NCI-H2227 (cell line): ENCODE results near the gene ECI2.
"Not testable (repeated sequence)": the region's sequence is repeated elsewhere in the genome, so short reads cannot be mapped to it uniquely, and the experiment has no call there.

Experiments used
- DNase-seq: peaks from one replicate; lab custom pipeline; 2025; ENCODE audit not compliant: unreplicated experiment; lab: John Stamatoyannopoulos, UW

The ECI2 gene

DNA sequence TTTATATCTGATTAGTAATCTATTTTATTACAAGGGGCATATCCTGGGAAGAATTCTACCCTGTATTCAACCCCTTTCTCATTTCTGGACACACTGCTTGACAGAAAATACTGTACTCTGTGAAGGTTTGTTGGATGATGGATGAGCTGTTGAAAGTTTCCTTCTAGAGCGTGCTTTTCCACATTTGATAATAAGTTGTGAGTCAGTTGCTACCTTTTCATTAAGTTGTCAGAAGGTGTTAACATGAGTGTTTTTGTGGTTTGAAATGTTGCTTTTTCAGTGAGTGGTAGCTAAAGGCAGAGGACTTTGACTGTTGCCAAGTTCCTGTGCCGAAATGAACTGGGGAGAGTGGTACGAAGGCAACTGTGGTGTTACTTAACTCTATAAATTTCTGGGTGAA is 3.9 kb upstream of the ECI2 start:
- DNase-seq, result peak; percentile 32

DNA sequence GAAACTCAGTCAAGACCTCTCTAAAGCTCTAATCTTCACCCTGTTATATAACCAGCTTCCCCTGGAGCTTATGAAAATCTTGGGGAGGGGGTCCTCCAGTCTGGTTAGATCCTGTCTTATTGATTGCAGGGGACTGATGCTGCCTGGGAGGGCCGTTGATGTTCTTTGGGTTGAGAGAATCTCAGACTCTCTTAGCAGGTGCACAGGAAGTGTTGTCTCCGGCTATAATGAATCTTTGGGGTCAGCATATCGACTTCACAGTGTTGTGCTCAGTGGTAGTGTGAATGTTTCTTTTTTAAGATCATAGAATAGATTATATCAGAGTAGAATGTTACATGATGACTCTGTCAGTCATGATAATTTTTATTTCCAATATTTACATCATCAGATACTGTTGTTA is 2.8 kb upstream of the ECI2 start:
- DNase-seq, result no peak

DNA sequence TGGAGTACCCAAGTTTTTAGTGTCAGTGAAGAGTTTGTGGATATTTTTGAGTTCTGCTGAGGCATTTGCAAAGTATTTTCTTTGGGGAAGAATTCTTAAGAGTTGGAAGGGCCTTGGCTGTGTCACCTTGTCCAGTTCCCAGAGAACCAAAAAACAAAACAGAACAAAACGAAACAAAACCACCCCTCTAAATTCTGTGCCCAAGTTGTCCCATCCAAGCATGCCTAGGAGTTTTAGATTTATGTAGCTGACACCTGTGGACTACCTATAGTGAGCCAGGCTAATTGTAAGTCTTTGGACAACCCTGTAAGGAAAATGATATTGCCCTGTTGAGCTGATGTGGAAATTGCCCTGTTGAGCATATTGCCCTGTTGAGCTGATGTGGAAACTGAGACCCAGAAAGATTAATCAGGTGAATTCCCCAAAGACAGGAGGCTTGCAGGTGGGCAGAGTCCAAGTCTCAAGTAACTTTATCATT is 1.0 kb upstream of the ECI2 start:
- no peak for DNase-seq

DNA sequence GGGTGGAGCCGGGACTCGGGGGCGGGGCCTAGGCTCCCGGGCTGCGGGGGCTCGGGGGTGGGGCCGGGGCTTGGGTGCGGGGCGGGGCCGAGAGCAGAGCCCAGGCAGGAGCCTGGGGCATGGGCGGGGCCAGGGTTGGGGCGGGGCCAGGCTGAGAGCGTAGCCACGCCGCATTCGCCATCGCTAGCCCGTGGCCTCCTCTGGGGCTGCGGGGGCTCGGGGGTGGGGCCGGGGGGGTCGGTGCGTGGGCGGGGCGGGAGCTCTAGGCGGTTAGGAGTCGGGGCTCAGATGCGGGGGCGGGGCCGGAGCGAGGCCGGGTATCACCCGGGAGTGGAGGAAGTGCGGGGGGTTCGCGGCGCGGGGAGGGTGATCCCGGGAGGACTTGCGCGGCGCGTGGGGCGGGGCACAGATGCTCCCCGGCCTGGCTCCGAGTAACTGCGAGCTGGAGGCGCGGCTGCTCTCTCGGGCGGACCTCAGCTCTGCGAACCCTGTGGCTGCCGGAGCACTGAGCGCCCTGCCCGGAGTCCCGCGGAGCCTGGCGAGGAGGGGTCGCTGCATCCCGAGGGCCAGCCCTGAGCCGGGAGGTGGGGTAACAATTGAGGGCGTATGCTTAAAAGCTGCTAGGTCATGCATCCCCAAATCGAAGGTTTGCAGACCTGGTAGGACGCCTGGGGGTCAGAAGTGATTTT is 434 bp upstream of the ECI2 start:
- DNase-seq, result peak; percentile 96

DNA sequence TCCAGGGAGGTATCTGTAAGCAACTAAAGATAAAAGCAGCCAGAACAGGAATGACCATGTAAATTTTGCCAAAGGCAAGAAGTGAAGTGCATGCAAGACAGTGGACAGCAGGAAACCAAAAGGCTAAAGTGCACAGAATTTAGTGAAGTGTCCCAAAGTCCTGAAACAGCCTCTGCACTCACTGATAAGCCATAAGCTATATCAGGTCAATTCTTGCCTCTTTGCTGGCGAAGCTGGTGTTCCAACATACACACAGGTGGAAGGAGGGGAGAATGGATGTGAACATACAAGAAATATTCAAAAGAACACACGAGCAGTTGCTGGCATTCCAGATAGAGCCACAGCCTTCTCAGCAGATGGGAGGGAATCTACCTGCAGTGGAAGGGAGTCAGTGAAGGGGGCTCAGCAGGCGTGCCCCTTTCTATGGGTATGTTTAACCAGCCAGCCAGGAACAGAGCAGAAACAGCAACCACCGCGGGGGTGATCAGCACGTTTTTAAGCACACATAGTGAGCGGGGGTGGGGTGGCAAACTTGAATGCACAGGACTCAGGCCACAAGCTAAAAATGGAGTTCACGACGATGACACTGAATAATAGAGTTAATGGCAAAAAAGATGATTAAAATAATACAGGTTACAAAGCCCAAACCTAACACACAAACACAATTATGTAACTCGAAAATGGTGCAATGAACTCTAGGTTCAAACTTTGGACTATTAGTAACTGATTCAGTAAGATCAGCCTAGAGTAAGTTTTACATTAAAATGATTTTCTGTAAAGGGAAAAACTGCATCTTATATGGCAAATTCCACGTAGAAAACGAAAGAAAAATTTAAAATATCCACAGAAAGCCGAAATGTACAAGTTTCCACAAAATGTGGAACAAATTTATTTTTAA is 1.2 kb downstream of the ECI2 start:
- DNase-seq, result no peak

DNA sequence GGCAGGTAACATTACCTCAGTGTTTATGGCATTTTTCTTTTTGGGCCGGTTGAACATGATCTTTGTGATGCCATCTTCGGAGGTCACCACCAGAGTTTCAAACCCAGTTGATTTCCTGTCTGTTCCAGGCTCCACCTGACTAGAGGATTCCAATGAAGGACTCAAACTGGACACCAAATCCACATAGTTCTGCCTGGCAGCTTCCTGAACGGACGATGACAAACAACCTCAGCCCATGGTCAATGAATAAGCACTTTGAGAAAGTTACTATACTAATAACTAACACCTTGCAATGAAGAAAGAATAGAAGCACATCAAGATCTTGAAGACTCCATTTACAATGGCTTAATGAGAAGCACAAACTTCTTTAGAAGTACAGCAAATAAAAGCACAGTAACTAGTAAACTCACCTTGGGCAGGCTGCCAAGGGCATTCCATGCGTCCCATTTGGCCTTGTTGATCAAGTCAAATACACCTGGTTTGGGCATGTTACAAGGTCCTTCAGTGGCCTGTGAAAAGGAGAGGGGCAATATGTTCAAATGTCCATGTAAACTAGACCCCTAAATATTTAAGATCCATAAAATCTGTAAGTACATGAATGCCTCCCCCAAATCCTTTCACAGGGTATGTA is 4.9 kb downstream of the ECI2 start:
- no peak for DNase-seq

DNA sequence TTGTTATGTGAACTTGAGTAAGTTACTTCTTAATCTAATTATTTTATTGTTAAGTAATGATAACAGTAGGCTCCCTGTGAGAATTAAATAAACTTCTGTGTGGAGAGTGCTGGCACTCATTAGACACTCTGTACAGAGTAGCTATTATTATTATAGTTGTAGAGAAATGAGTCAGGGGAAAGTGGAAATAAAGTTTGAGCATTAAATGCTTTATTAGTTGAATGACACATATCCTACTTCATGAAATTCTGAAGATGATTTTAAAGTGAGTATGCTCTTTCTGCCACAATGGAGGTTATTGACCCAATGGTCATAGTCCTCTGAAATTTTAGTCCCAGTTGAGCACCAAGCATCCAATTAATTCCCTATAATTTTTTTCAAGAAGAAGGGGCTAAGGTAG is 5.9 kb downstream of the ECI2 start:
- no peak for DNase-seq

DNA sequence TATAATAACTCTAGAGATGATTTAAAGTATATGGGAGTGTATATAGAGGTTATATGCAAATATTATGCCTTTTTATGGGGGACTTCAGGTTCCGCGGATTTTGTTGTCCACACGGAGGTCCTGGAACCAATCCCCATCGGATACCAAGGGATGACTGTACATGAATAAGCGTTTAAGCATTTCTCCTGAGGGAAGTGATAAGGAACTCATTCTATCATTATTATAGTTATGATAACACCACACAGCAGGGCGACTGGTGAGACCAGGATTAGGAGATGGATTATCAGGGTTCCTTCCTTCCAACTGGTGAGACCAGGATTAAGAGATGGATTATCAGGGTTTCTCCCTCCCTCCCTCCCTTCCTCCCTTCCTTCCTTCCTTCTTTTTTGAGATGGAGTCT is 6.6 kb downstream of the ECI2 start:
- no peak for DNase-seq

DNA sequence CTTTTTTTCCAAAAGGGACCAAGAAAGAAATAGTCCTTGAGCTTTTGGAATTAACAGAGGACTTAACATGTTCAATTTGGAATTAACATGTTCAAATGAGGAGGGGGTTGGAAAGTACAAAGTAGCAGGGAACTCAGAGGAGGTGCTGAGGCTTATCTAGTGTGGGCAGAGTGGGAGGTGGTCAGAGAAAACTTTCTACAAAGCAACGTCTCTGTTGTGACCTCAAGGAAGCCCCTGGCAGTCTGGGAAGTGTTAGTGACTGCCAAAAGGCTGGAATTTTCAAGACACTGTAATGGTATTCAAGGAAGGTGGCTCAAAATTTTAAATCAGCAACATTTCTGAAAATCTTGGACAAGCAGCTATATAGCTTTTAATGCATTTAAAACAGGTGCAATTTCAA is 7.3 kb downstream of the ECI2 start:
- DNase-seq, result no peak

DNA sequence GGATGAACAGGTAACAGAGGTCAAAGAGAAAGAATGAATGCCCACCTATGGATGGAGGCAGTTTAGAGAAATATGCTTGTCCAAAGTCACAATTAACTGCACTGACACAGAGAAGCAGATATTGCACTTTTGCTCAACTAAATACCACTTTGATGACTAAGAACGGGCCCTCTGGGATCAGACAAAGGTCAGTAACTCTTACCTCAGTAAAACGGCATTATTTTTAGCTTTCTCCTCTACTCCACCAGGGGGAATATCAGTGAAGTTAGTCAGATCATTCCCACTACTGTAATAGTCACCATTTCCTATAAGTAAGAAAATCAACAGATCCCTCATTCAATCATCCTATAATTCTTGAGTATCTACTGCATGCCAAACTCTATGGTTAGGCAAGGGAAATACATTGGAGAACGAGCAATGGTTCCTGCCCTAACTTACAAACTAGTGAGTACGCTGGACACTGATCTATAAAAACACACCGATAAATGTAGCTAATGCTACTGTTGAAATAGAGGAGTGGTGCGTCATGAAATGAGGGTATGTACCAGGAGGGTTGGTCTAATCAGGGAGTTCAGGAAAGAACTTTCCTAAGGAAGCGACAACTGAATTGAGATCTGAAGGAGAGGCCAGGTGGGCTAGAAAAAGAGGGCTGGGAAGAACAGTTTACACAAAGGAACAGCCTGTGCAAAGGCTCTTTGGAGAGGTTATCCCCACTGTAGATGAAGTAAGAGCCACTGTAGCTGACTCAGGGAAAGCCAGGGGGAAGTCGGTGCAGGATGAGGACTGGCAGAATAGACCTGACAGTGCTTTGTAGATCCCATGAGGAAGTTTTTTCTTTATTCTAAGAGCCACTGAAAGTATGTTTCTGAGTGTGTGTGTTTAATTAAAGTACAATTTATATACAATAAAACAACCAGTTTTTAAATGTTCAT is 9.2 kb downstream of the ECI2 start:
- DNase-seq, result no peak

DNA sequence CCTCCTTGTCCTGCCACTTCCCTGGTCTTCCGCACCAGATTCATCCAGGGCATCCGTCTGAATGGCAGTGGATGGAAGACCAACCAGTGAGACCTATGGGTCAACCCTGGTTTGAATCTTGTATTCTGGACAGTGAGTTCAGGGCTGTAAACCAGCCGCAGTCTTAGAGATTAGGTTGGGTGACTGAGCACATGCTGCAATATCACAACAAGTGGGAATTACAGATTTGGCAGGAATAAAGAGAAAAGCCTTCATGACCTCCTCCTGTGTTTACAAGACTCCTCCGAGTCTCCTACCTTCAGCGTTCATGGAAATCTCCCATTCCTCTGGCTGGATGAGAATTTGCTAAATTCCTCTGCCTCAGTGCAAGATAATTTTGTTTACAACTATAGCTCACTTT is 9.9 kb downstream of the ECI2 start:
- DNase-seq, result no peak

DNA sequence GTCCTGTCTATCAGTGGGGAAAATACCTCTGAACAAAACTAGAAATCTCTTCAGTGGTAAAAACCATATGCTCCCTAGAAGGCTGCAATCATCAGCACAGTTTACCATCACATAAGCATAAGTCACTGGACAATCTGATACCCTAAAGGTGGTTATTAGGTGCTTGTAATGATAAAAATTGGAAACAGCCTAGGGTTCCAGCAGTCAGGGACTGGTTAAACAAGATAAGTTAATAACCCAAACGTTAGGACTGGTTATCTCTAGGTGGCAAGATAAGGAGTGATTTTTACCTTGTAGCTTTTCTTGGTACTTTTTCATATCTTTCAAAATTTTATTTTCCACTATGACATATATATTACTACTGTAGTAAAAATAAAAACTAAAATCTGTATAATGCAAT is 11.0 kb downstream of the ECI2 start:
- no peak for DNase-seq

DNA sequence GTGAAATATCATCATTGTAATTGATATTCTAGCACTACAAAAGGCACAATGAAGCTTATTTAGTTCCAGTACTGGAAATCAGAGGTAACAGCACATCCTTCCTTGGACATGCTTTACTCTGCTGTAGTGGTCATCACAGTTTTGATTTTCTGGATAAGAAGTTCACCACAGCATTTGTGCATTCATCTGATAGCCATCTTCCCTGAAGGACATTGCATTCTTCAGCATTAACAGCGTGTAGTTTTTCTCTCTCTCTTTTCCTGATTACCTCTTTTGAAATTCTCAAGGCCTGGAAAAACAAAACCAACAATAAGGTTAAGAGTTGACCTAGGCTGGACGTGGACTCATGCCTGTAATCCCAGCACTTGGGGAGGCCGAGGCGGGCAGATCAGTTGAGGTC is 19.6 kb downstream of the ECI2 start:
- DNase-seq, result no peak

DNA sequence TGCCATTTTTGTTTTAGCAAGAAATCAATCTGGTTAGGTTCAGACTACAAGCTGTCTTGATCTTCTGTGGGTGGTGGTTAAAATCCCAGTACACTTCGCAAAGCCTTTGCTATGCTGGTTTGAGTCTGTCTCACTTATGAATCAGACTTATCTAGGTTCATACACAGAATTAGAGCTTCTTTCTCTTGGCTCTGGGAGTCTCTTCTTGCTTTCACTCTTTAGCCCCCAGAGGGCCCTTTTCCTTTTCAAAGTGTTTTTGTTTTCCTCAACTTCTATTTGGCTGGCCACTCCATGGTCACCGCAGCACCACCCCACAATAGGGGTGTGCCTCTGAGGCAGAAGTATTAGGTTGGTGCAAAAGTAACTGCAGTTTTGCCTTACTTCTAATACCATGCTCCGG is 21.3 kb downstream of the ECI2 start:
- DNase-seq, result no peak

DNA sequence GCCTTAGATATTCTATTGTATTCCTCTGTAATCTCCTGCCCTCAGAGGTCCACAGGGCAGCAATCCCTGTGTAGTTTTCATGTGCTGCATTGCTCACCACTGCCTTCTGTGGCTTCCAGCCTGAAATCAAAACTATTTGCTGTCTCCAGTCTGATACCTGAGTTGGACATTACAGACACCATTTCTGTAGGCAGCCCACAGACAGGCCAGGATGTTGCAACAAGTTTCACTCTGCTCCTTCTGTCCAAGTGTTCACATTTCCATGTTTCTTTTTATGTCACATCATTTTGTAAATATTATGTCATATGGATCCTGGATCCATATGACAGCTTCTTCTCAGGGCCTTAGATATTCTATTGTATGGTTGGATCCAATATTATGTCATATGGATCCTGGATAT is 21.7 kb downstream of the ECI2 start:
- no peak for DNase-seq

DNA sequence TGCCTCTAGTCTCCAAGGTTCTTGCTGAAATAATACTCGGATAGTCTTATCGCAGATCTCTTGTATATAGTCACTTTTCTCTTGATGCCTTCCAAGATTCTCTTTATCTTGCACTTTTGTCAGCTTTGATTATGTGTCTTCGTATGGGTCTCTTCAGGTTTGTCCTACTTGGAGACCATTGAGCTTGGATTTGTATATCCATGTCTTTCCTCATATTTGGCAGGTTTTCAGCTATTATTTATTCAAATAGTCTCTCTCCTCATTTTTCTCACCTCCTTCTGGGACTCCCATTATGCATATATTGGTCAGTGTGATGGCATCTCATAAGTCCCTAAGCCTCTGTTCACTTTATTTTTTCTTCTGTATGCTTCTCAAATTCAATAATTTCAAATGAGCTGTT is 23.0 kb downstream of the ECI2 start:
- DNase-seq, result no peak

DNA sequence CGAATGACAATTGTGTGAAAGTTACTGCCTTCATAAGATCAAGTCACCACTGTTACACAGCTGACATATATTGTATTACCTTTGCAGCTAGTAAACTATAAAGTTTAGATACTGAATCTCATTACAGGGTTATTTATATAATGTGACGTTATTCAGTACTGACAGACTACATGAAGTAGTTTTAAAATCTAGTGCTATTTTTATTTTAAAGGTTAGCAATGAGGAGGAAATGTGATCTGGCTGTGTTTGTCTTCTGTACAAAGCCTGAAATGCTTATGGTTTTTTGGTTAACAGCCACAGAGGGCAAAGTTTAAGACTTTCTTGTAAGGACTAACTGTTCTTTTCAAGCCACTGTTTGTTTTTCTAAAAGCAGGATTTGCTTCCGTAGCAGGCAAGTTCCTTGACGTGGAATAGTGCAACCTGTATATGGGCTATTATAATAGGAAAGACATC is 26.0 kb downstream of the ECI2 start:
- not testable (repeated sequence) for DNase-seq

DNA sequence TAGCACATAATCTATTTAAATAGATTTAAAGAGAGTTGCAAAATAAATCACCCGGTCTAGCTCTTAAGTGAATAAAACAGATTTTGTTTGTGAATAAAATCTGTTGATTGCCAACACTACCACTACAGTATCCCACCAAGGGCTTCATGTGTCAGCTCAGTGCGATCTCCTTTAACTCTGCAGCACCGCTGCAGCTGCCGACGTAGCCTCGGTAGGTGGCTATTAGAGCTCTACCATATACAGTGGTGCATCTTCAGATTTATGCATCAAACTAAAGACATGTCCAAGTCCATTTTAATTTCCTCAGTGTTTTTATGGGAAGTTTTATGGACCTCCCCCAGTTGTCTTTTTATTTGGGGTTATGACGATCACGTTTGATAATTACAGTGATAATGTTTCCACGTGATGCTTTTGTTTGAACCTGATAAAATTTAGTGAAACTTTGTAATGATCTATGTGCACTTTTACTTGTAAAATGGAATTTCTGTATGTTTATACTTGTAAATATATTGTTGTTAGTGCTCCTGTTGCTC is 26.7 kb downstream of the ECI2 start:
- peak; percentile 11 for DNase-seq

DNA sequence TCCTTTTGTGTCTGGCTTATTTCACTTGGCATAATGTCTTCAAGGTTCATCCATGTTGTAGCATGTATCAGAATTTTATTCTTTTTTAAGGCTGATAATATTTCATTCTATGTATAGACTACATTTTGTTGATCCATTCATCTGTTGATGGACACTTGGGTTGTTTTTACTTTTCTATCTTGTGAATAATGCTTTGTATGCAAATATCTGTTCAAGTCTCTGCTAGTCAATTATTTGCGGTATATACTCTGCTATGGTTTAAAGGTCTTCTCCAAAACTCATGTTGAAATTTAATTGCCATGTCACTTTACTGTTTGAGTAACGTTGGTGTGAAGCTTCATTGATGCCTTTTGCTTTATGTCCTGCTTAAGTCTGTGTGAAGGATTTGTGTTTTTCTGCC is 27.5 kb downstream of the ECI2 start:
- DNase-seq, result no peak

DNA sequence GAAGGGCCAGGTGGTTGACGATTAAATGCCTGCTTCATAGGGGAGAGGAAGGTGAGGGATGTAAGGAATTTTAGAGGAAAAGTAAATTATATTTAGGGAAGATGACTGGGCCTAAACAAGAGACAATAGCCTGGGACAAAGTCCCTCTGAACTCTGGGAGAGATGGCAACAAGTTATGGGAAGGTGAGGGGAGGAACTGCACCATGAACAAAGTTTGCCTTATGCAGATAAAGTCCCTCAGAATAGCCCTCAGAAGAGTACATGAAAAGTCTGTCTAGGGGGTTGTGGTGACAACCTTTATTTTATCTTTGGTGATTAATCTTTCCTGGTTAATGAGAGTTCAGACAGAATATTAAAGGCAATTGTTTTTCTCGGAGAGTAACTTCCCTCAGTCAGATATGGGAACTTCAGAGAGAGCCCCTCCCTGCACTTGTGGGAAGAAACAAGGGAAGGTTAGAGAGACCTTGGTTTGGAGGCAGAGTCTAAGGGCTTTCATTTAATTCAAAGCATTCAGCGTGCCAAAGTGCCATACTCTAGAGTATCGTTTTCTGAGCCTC is 29.3 kb downstream of the ECI2 start:
- DNase-seq, result no peak
